Body of pancreas (tissue), 4 donors: ENCODE data around the gene GGTA1. TPM values are rescaled to one million over a fixed set of nuclear protein-coding genes. Genes with fewer than 3 reads are reported as not detected.

ENCODE experiments used
- ATAC-seq: fragments of 150-250 bp; one replicate; pipeline ENCODE4 v1.9.1; 2016
- DNase-seq, 4 donors: peaks; one replicate each; pipeline ENCODE4 v3.0.0-alpha.2; 2019
- H3K27ac ChIP-seq, 4 donors: fragments of 200-600 bp; sonication (generic); 1 replicate in 3 of 4; 2 replicates in 1 of 4; pipeline versions ENCODE4 v1.5.1 to v1.6.1; 2016 to 2019; ENCODE audit warnings: mild to moderate bottlenecking in 1 of 4, mixed read lengths in 1 of 4, moderate library complexity in 1 of 4
- H3K27me3 ChIP-seq, 2 donors: fragments of 200-600 bp; sonication (generic); one replicate each; pipeline ENCODE4 v1.6.0; 2016; ENCODE audit warnings: mild to moderate bottlenecking in 1 of 2
- H3K36me3 ChIP-seq, 2 donors: fragments of 200-600 bp; sonication (generic); replicated peaks in 1 of 2; 2 replicates each; pipeline ENCODE4 v1.5.1; 2016; ENCODE audit warnings: low read depth in 2 of 2; ENCODE audit not compliant: insufficient read depth in 1 of 2
- H3K4me1 ChIP-seq: fragments of 200-600 bp; sonication (generic); one replicate; pipeline ENCODE4 v1.6.0; 2016
- H3K4me3 ChIP-seq, 2 donors: fragments of 200-600 bp; sonication (generic); 1 replicate in 1 of 2; 2 replicates in 1 of 2; pipeline ENCODE4 v1.5.1; 2016 to 2019
- H3K9me3 ChIP-seq, 3 donors: fragments of 200-600 bp; sonication (generic); 1 replicate in 2 of 3; 2 replicates in 1 of 3; pipeline ENCODE4 v1.5.1; 2016
- CTCF ChIP-seq, 7 experiments: fragments of 450-650 bp in 4 of 7; fragments of 200-600 bp in 3 of 7; sonication (generic) in 3 of 7; IDR thresholded peaks; one replicate each; pipeline ENCODE4 v1.5.1; 2016 to 2019; ENCODE audit warnings: antibody characterized with exemption in 7 of 7
- POLR2A ChIP-seq, 3 donors: fragments of 450-650 bp; IDR thresholded peaks; one replicate each; pipeline ENCODE4 v1.6.1; 2016; ENCODE audit warnings: antibody characterized with exemption in 3 of 3, mild to moderate bottlenecking in 2 of 3
- WGBS, 2 donors: methylation state at CpG; one replicate each; pipeline ENCODE4 v1.1.5; 2017; 5-methylcytosine and 5-hydroxymethylcytosine counted together
- intact Hi-C: fragments of 100-400 bp; cut with DNase I; formaldehyde crosslinking; loops from one replicate; pipeline ENCODE4 v1.15.1; 2023
- total RNA-seq, 2 donors: library from RNA; depleted of rRNA; stranded (reverse); fragments of >200 nt; gene quantifications; one replicate each; pipeline ENCODE4 v1.1.0, GENCODE V29; 2016

GGTA1 gene
- total RNA-seq, 2 donors from 2014 or later = 2.3 to 2.6 TPM

GRCh38 chr9:121451586-121451985, 48.1 kb downstream of the GGTA1 start:
- DNase-seq (no peak), ATAC-seq (no peak)
- no peaks in the 10 kb centered on the region for H3K36me3 ChIP-seq
- H3K27me3 ChIP-seq = no peaks in the 10 kb centered on the region
- no peak overlapping the region for H3K4me3 ChIP-seq
- no peak for TF ChIP-seq CTCF (IDR thresholded peaks at IDR 0.05)
- no peak for TF ChIP-seq POLR2A (IDR thresholded peaks at IDR 0.05)
- peaks cover 8% of the 10 kb centered on the region for H3K4me1 ChIP-seq
- no peaks in the 10 kb centered on the region for H3K9me3 ChIP-seq
- 65 to 83% methylated on average over 2 of the region's 2 CpGs for WGBS, 2 donors
- intact Hi-C loops = no loop called here
- H3K27ac ChIP-seq = no peak overlapping the region

- Histone ChIP-seq H3K4me3 (no peak overlapping the region), H3K9me3 (no peaks in the 10 kb centered on the region), H3K27ac (no peak overlapping the region), H3K36me3 (no peaks in the 10 kb centered on the region), H3K27me3 (no peaks in the 10 kb centered on the region), H3K4me1 (peaks cover 8% of the 10 kb centered on the region)
- TF ChIP-seq CTCF (IDR thresholded peaks at IDR 0.05) (no peak), POLR2A (IDR thresholded peaks at IDR 0.05) (no peak)
- 8 to 21% methylated on average over 3 of the region's 3 CpGs for WGBS, 2 donors
- DNase-seq (no peak), ATAC-seq (peak; percentile 40)
- intact Hi-C loops = no loop called here
These were observed 49.4 kb downstream of the GGTA1 start for GRCh38 chr9:121450241-121450640.

- DNase-seq = no peak
- H3K27ac ChIP-seq = no peak overlapping the region
These were observed 49.9 kb downstream of the GGTA1 start for GRCh38 chr9:121449786-121450185.

GRCh38 chr9:121447321-121447834, 52.3 kb downstream of the GGTA1 start:
- H3K36me3 ChIP-seq = no peaks in the 10 kb centered on the region
- no peak for DNase-seq
- no peaks in the 10 kb centered on the region for H3K27me3 ChIP-seq
- ATAC-seq = no peak
- no peak overlapping the region for H3K27ac ChIP-seq
- H3K4me3 ChIP-seq = no peak overlapping the region
- H3K4me1 ChIP-seq = peaks cover 8% of the 10 kb centered on the region
- 71 to 73% methylated on average over 5 to 6 of the region's 6 CpGs for WGBS, 2 donors
- no peak for TF ChIP-seq POLR2A (IDR thresholded peaks at IDR 0.05)
- intact Hi-C loops = no loop called here
- H3K9me3 ChIP-seq = no peaks in the 10 kb centered on the region

More at GRCh38 chr9:121449786-121450185, 49.9 kb downstream of the GGTA1 start:
- no peaks in the 10 kb centered on the region for H3K27me3 ChIP-seq
- intact Hi-C loops = no loop called here
- H3K4me1 ChIP-seq = peaks cover 8% of the 10 kb centered on the region
- H3K4me3 ChIP-seq = no peak overlapping the region
- ATAC-seq = no peak
- H3K9me3 ChIP-seq = no peaks in the 10 kb centered on the region
- TF ChIP-seq POLR2A (IDR thresholded peaks at IDR 0.05) = no peak
- TF ChIP-seq CTCF (IDR thresholded peaks at IDR 0.05) = no peak
- no peaks in the 10 kb centered on the region for H3K36me3 ChIP-seq
- 71 to 72% methylated on average over 2 of the region's 2 CpGs for WGBS, 2 donors

- Histone ChIP-seq H3K27ac (no peak overlapping the region), H3K27me3 (no peaks in the 10 kb centered on the region), H3K4me1 (peaks cover 8% of the 10 kb centered on the region), H3K36me3 (no peaks in the 10 kb centered on the region), H3K4me3 (no peak overlapping the region), H3K9me3 (no peaks in the 10 kb centered on the region)
- ATAC-seq (no peak), DNase-seq (no peak)
- WGBS, 2 donors = 86% methylated on average over 3 of the region's 3 CpGs
- intact Hi-C loops = no loop called here
- TF ChIP-seq CTCF (IDR thresholded peaks at IDR 0.05) (no peak), POLR2A (IDR thresholded peaks at IDR 0.05) (no peak)
These were observed 53.7 kb downstream of the GGTA1 start for GRCh38 chr9:121445986-121446385.
